HG03095 (cell line): ENCODE data around the gene KCTD13.
A peak's percentile ranks its signal among the peaks of the same experiment; 100 is the strongest.
"Not testable (repeated sequence)": the region's sequence is repeated elsewhere in the genome, so short reads cannot be mapped to it uniquely, and the experiment has no call there.

Experiments used
- ATAC-seq: cut with Tn5 transposase; IDR thresholded peaks from one replicate; pipeline ENCODE4 v1.9.1; 2021; ENCODE audit warnings: moderate library complexity; ENCODE audit not compliant: unreplicated experiment

The KCTD13 gene, protein sequence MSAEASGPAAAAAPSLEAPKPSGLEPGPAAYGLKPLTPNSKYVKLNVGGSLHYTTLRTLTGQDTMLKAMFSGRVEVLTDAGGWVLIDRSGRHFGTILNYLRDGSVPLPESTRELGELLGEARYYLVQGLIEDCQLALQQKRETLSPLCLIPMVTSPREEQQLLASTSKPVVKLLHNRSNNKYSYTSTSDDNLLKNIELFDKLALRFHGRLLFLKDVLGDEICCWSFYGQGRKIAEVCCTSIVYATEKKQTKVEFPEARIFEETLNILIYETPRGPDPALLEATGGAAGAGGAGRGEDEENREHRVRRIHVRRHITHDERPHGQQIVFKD

DNA sequence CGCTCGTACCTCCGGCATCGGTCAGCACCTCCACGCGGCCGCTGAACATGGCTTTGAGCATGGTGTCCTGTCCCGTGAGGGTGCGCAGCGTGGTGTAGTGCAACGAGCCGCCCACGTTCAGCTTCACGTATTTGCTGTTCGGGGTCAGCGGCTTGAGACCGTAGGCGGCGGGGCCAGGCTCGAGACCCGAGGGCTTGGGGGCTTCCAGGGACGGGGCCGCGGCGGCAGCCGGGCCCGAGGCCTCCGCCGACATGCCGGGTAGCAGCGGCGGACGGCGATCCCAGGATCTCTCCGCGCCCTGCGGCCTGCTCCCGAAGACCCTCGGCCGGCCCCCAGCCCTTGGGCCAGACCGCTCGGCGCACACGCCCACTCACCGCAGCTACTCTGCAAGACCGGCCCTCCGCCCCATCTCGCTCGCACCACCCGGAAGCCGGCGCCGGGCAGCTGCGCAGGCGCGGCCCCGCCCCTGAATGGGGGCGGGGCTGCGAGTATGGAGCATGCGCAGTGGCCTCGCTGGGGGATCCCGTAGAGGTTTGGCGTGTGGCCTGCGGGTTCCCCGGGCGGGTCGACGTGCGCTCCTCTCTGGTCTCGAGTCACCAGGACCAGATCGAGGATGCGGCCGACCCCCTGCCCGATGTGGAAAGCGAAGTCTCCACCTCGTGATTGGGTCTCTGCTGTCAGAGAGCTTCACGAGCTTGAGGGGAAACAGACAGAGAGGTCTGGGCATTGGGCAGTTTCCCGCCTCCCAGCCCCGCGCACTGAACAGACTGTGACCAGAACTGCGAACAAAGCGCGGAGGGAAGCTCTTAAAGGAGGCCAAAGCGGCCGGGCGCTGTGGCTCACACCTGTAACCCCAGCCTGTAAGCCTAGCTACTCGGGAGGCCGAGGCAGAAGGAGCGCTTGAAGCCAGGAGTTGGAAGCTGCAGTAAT is at the start of gene KCTD13:
TSS of gene KCTD13 (minus strand) at position 446 of the 930 bp plus-strand sequence. CDS start at position 253, 193 bp downstream.
- peak; percentile 76 for ATAC-seq

DNA sequence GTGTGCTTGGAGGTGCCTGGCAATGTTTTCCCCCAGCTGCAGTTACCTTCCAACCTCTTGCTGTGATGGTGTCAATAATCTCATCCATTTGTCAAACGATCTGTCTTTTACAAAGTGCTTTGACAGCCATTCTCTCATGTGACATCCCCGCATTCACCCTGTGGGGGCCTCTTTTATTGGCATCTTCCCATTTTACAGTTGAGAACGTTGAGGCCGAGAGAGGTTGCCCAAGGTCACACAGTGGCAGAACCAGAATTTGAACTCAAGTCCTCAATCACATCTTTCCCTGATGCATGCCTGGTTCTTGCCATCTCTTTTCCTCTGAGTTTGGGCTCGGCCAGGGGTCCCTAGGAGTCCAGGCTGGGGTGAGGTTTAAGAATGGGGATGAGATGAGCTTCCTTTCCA is 49.1 kb upstream of the KCTD13 start:
- ATAC-seq = no peak

DNA sequence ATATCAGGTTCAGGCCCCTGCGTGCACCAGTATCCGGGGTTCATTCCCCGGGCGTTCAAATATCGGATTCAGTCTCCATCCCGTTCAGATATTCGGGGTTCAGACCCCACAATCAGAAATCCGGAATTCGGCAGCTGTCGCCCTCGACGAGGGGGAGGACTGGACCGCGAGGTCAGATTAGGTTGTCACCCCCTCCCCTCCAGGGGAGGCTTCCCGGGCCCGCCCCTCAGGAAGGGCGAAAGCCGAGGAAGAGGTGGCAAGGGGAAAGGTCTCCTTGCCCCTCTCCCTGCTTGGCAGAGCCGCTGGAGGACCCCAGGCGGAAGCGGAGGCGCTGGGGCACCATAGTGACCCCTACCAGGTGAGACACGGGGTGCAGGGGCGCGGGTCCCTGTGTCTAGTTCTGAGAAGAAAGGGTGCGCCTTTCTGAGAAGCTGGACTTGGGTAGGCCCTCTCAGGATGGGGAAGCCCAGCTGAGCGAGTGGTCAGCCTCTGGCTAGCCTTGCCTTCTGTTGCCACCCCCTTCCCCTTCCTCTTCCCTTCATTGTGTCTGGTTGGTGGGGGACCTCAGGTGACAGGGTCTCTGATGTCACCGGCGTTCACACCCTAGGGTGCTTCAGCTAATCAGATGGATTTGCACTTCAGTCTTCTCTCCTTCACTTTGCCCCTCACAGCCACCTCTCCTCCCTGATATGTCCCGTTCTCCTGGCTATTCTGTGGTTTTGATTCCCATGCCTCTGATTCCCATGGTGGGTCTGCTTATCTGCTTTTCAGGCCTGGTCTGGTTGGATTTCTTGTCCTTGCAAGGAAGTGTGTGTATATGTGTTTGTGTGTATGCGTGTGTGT is 48.5 kb upstream of the KCTD13 start:
- ATAC-seq = no peak

DNA sequence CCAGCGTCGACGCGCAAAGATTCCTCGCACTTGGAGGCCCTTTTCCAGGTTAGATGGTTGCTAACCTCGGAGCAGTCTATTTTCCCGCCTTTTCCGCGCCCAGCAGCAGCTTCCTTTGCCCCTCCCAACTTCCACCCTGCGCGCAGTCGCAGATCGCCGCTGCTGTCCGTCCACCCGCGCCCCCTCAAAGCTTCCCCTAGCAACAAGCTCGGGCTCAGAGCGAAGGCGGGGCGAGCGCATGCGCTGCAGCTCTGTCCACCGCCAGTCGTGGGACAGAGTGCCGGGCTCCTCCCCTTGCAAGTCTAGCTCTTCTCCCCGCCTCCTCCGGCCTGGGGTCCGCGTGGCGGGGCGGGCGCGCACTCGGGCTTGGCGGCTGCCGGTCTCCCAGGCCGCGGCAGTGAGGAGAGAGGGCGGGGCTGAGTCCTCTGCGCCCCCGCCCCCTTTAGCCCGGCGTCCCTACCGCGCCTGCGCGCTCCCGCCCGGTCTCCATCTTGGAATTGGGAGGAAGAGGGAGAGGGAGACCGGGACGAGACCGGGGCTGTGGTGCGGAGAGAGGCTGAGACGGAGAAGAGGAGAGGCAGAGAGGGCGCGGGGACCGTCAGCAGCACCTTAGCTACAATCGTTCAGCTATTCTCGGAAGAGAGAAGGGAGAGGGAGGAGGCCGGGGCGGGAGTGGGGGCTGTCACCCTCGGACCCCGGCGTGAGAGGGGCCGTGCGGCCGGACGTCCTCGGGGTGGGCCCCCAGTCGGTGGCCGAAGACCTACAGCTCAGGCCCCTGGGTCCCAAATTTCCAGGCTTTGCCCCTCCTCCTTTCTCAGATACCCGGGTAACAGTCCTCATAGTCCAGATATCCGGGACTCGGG is 47.6 kb upstream of the KCTD13 start, which contains the start of gene TAOK2:
TSS of gene TAOK2 (plus strand) at position 485 of the 863 bp plus-strand sequence. CDS start 3,905 bp downstream, outside the sequence.
- peak; percentile 79 for ATAC-seq

DNA sequence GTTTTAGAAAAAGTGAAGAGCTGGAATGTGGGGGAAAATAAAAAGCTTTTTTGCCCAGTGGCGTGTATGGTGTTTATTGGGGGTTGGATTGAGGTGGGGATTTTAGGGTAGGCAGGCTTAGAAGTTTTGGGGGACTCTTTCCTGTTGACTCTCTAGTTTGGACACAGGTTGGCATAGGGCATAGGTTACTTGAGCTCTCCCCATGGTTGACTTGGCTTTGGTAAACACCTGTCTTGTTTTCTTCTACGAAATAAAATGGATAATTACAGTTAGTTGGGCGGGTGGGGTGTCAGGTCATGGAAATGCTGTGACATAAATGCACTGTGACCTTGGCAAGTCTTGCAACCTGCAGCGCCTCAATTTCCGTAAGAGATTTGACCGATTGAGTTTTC is 47.0 kb upstream of the KCTD13 start:
- no peak for ATAC-seq

DNA sequence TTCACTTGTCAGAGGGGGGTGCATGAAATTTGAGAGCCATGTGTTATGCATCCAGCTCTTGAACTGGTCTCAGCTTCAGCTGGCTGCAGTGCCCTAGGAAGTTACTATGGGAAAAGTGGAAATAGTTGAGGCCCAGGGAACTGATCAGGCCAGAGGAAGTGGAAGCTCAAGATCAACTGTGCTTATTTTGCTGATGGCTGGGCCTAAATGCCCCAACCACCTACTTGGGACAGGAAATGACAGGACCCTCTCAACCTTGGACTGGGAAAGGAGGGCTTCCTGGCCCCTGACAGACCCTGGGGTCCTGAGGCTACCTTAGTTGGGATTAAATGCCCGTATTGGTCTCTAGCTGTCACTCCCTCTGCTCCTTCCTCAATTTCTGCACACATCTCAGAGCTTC is 46.5 kb upstream of the KCTD13 start:
- ATAC-seq = no peak

DNA sequence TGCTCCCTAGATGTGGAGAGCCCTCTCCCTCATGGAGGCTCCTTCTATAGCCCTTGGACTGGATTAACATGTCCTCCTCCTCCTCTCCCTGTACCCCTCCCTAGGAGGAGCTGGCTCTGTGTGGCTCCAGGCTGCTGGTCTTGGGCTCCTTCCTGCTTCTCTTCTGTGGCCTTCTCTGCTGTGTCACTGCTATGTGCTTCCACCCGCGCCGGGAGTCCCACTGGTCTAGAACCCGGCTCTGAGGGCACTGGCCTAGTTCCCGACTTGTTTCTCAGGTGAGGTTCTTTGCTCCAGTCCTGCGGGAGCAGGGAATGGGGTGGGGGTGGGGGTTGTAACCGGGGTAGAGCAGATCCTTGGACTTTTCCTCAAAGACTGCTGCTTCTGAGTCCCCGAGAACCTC is 45.3 kb upstream of the KCTD13 start:
- ATAC-seq = no peak

DNA sequence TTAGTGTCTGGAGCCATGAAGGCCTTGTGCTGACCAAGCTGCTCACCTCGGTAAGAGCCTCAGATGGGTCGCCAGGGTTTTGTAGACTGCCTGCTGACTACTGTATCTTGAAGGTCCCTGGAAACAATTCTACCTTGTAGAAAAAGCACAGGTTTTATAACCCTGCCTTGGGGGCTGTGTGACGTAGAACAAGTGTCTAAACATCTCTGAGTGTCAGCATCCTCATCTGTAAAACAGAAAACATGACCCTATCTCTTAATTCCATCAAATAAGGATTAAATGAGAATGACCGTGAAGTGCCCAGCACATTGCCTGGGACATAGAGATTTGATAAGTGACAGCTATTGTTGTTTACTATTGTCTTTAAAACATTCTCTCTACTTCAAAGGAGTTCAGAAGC is 42.2 kb upstream of the KCTD13 start:
- no peak for ATAC-seq

DNA sequence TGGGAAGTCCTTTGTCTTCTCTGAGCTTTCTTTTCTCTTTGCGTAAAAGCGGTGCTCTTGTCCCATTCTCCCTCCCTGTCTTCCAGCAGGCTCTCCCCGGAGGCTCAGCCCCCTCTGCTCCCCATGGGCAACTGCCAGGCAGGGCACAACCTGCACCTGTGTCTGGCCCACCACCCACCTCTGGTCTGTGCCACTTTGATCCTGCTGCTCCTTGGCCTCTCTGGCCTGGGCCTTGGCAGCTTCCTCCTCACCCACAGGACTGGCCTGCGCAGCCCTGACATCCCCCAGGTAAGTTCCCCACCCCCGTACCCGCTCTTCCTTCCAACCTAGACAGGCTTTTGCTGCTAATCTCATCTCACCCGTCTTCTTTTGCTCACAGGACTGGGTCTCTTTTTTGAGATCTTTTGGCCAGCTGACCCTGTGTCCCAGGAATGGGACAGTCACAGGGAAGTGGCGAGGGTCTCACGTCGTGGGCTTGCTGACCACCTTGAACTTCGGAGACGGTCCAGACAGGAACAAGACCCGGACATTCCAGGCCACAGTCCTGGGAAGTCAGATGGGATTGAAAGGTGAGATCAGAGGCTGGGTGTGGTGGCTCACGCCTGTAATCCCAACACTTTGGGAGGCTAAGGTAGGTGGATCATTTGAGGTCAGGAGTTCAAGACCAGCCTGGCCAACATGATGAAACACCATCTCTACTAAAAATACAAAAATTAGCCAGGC is 37.2 kb upstream of the KCTD13 start:
- ATAC-seq = no peak

DNA sequence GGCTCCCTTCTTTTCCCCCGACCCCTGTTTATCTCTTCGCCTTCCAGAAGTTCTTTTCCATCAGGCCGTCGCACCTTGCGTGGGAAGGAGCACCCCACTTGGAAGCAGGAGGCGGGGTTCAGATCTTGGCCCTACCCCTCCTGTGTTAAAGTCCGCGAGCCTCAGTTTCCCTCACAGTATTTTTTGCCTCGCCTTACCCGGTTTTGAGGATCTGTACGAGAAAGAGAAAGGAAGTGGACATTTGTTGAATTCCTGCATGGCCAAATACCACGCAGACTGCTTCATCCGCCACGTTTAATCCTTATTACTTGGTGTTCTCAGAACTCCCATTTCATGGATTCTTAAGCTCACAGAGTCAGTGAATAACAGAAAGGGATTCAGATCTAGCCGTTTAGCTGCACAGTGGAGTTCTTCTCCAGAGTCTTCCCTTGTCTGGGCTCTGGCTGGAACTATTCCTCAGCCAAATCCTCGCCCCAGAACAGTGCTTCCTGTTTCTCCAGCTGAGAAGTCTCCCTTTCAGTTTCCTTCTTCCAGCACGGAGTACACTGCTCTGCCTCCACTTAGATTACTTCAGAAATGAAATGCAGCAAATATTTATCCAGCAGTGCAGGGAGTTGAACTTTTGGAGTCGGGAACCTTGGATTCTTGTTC is 36.4 kb upstream of the KCTD13 start:
- ATAC-seq = no peak

DNA sequence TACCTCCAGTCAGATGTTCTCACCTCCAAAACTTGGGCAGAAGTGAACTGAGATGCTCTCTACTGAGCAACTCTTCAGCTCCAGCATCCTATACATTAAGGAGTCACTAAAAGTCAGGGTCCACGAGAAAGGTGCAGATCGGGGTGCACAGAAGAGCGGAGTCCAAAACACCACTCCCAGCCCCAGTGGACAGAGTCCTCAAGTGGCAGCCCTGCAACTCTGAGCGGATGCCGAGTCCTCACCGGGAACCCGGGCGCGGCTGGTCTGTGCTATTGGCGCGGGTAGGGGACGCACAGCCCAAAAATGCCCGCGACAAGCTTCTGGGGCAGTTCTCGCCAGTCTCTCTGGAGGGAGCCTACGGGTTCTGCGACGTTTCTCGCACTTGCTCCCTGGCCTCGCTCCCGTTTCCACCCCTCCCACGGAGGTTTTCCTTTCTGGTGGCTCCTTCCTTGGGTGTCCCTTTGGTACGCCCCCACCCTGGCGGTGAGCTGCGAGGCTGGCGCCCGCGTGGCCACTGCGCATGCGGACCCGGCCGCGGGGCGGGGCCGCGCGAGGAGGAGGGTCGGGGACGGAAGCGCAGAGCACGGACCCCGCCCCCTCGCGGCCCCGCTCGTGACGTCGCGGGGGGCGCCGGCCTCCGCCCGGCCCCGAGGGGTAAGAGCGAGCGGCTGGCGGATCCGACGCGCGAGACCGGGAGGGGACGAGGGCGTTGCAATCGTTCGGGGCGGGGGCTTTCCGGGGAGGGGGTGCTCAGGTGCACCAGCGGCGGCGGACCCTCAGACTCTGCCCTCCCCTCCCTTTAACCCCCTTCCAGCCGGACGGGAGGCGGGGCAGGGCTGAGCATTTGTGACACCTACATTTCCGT is 35.7 kb upstream of the KCTD13 start, which contains the start of gene TMEM219:
TSS of gene TMEM219 (plus strand) at position 601 of the 865 bp plus-strand sequence. CDS start 1,065 bp downstream, outside the sequence.
- peak; percentile 81 for ATAC-seq

DNA sequence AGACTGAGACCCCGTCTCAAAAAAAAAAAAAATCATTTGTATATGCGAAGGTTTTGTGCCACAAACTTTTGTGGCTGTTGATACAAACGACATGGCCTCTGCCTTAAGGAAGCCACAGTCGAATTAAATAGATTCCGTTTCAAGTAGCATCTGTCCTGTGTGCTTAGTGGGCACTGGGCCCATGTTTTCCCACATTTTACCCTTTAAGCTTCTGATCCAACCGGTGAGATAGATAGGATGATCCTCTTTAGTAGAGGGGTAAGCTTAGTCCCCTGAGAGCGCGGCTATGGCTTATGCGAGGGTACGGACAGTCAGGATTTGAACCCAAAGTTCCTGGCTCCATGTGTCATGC is 35.1 kb upstream of the KCTD13 start:
- ATAC-seq = no peak

DNA sequence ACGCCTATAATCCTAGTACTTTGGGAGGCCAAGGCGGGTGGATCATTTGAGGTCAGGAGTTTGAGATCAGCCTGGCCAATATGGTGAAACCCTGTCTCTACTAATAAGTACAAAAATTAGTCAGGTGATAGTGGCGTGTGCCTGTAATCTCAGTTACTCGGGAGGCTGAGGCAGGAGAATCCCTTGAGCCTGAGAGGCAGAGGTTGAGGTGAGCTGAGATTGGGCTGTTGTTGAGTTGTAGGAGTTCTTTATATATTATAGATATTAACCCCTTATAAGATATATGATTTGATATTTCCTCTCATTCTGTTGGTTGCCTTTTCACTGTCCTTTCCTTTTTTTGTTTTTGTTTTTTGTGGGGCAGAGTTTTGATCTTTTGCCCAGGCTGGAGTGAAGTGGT is 33.8 kb upstream of the KCTD13 start:
- ATAC-seq = not testable (repeated sequence)

DNA sequence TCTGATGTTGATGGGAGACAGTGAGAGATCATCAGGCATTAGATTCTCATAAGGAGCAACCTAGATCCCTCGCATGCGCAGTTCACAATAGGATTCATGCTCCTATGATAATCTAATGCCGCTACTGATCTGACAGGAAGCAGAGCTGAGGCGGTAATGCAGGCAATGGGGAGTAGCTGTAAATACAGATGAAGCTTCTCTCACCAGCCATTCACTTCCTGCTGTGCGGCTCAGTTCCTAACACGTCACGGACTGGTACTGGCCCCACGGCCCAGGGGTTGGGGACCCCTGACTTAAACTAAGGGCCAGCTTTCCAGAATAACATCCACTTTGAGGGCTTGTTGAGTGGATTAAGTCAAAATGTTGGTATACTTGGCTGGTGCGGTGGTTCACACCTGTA is 33.3 kb upstream of the KCTD13 start:
- ATAC-seq = no peak

DNA sequence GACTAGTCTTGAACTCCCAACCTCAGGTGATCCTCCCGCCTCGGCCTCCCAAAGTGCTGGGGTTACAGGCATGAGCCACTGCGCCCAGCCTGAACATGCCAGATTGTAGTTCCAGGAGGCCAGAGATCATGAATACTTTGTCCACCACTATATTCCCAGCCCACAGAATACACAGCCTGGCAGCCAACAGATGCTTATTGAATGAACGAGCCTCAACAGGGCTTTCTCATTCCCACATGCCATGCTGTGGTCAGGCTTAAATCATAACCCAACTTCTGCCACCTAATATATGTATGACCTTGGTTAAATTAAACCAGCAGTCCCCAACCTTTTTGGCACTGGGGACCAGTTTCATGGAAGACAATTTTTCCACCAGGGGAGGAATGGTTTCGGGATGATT is 32.7 kb upstream of the KCTD13 start:
- ATAC-seq = no peak

DNA sequence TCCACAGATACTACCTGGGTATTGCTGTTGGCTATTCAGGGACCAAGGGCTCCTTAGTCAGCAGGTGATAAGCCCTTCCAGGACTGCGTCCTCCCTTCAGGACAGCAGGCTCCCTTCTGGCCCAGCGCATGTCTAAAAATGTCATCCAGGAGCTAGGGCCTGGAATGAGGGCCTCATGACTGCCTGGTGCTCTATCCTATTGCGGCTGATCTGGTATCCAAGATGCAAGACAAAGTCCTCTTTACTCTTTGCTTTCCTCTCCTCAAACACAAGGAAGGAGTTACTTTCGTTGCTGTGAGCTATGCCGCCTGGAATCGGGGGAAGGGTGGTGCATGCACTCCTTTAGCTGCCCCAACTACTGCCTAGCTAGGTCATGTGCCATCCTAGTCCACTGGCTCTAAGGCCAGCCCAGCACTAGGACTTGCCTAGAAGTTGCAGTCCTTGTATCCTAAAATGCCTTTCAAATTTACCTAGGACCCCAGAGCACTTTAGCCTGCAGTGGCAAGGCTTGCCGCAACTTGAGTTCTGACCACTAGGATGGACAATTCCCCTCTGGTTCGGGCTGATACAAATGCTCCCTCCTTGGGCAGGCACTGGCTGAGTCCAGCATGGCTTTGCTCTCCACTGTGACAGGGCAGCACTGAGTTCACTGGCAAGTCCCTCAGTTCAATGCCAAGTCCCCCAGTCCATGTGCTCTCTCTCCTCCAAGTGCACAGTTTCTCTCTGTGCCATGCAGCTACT is 25.8 kb upstream of the KCTD13 start:
- ATAC-seq = no peak

DNA sequence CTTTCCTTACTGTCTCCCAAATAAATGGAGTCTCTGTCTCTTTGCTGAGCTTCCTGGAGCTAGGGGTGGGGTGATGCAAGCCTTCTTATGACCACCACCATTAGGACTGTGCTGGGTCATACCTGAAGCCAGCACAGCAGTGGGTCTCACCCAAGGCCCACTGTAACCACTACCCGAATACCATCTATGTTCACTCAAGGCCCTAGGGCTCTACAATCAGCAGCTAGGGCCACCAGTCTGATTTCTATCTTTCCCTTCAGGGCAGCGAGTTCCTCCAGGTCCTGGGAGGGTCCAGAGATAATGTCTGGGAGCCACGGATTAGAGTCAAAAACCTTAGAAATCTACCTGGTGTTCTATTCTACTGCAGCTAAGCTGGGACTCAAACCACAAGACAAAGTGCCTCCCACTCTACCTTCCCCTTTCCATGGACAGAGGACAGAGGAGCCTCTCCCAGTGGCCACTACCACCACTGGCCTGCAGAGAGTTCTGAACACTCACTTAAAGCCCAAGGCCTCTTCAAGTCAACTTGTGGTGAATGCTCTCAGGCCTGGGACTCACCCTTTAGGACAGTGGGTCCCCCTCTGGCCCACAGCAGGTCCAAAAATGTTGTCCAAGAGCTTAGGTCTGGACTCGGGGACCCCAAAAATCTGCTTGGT is 24.9 kb upstream of the KCTD13 start:
- ATAC-seq = no peak
